Kidney capillary endothelial cell (primary cell): ENCODE measurements around the gene SLC13A5.
"Not testable (repeated sequence)": the region's sequence is repeated elsewhere in the genome, so short reads cannot be mapped to it uniquely, and the experiment has no call there.

Experiments used
- DNase-seq: peaks from one replicate; pipeline ENCODE4 v3.0.0-alpha.2; 2018; ENCODE audit warnings: low spot score

Gene SLC13A5

GRCh38 chr17:6660805-6661463, 52.2 kb downstream of the SLC13A5 start:
- DNase-seq, result no peak

- DNase-seq, result no peak
These were observed 53.1 kb downstream of the SLC13A5 start for GRCh38 chr17:6660101-6660500.

- DNase-seq, result not testable (repeated sequence)
These were observed 54.8 kb downstream of the SLC13A5 start for GRCh38 chr17:6658411-6658810.

GRCh38 chr17:6657633-6658287, 55.4 kb downstream of the SLC13A5 start:
- DNase-seq, result no peak

GRCh38 chr17:6656797-6657632, 56.2 kb downstream of the SLC13A5 start:
- not testable (repeated sequence) for DNase-seq

- DNase-seq, result not testable (repeated sequence)
These were observed 57.3 kb downstream of the SLC13A5 start for GRCh38 chr17:6655732-6656361.

- no peak for DNase-seq
These were observed 58.1 kb downstream of the SLC13A5 start for GRCh38 chr17:6654841-6655731.

- DNase-seq, result no peak
These were observed 61.2 kb downstream of the SLC13A5 start for GRCh38 chr17:6651919-6652452.

- DNase-seq, result peak; percentile 91
These were observed 61.7 kb downstream of the SLC13A5 start, which contains the start of the genes C17orf100 and MED31 for GRCh38 chr17:6651354-6651918. TSS of gene C17orf100 (plus strand) at chr17:6651762. CDS start at chr17:6651914, 152 bp downstream. TSS of gene MED31 (minus strand) at chr17:6651605. CDS start at chr17:6651528, 77 bp downstream.

- DNase-seq, result no peak
These were observed 65.0 kb downstream of the SLC13A5 start for GRCh38 chr17:6648181-6648580.

GRCh38 chr17:6643451-6644125, 69.6 kb downstream of the SLC13A5 start:
- DNase-seq, result no peak

- no peak for DNase-seq
These were observed 70.6 kb downstream of the SLC13A5 start for GRCh38 chr17:6642592-6642991.

- no peak for DNase-seq
These were observed 71.8 kb downstream of the SLC13A5 start for GRCh38 chr17:6641247-6641863.

- DNase-seq, result peak; percentile 87
These were observed 72.5 kb downstream of the SLC13A5 start, which contains the start of the genes KIAA0753 and TXNDC17 for GRCh38 chr17:6640536-6641246. TSS of gene KIAA0753 (minus strand) at chr17:6640711. CDS start at chr17:6635103, 5,608 bp downstream. TSS of gene TXNDC17 (plus strand) at chr17:6641060. CDS start at chr17:6641083, 23 bp downstream.

GRCh38 chr17:6639586-6640535, 73.3 kb downstream of the SLC13A5 start:
- DNase-seq, result peak; percentile 27

- no peak for DNase-seq
These were observed 74.1 kb downstream of the SLC13A5 start for GRCh38 chr17:6639014-6639585.
